ENCODE measurements around the gene SORL1.

- TF ChIP-seq CTCF (IDR thresholded peaks at IDR 0.05; ENCODE audit: low read length) (no peak), EZH2 (IDR thresholded peaks at IDR 0.05; ENCODE audit: borderline replicate concordance, low read length) (no peak)
Observed at GRCh38 chr11:121479698-121480238, 27.7 kb downstream of the SORL1 start.
